Thoracic aorta endothelial cell (primary cell): ENCODE data around the gene ASAH2. TPM values are rescaled to one million over a fixed set of nuclear protein-coding genes. Genes with fewer than 3 reads are reported as not detected.

Source experiments
- total RNA-seq: library from RNA; depleted of rRNA; stranded (reverse); fragments of >200 nt; gene quantifications from 2 replicates; pipeline ENCODE4 v1.2.3, GENCODE V29; 2012

Gene ASAH2
- 0.27 and 0.43 TPM in 2 replicates for total RNA-seq

DNA sequence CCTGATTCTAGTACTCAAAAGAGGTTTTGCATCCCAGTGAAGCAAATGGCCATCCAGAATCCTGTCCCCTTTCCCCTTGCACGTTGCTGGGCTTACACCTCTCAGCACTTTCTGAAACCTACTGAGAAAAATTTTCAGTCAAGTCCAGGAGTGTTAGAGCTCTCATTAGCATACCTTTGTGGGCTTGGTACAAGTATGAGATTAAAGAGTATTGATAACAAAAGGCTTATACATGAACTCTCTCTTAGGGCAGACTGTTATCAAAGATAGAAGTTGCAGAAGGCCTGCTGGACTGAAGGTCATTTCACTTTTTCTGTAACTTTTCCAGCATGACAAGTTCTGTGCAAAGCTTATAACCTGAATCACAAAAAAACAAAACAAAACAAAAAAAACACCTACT is at the start of gene ASAH2:
Gene ASAH2, minus strand, starts transcription at position 123 of the 400 bp plus-strand sequence. CDS start 2,906 bp downstream, outside the sequence.

Other genes with a start within 250 kb of the ASAH2 start
- gene WASHC2A, start 183.6 kb downstream of the ASAH2 start, total RNA-seq = 44.7 and 51.5 TPM in 2 replicates